Loucy (cell line): ENCODE data around the gene SLC35A4.

ENCODE experiments used
- EZH2phosphoT487 ChIP-seq: fragments of 200-600 bp; IDR thresholded peaks from 2 replicates; pipeline ENCODE4 v1.6.1; 2018; ENCODE audit warnings: antibody characterized with exemption, mild to moderate bottlenecking, moderate library complexity, borderline replicate concordance
- TF ChIP-seq, protein P1 (sequence below): fragments of 200-600 bp; sonication (generic); conservative IDR thresholded peaks from 2 replicates; pipeline ENCODE4 v1.5.1; 2014; ENCODE audit warnings: mild to moderate bottlenecking, antibody characterized with exemption, low read length

DNA sequence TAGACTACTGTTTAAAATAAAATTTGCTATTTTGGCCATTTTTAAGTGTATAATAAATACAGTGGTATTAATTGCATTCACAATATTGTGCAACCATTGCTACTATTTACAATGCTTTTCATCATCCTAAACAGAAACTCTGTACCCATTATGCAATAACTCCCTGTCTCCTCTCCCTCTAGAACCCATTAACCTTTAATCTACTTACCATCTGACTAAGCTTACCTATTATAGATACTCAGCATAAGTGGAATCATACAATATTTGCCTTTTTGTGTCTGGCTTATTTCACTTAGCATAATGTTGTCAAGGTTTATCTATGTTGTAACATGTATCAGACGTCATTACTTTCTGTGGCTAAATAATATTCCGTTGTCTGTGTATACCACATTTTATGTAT, 42.4 kb downstream of the SLC35A4 start:
- TF ChIP-seq, protein P1, sequence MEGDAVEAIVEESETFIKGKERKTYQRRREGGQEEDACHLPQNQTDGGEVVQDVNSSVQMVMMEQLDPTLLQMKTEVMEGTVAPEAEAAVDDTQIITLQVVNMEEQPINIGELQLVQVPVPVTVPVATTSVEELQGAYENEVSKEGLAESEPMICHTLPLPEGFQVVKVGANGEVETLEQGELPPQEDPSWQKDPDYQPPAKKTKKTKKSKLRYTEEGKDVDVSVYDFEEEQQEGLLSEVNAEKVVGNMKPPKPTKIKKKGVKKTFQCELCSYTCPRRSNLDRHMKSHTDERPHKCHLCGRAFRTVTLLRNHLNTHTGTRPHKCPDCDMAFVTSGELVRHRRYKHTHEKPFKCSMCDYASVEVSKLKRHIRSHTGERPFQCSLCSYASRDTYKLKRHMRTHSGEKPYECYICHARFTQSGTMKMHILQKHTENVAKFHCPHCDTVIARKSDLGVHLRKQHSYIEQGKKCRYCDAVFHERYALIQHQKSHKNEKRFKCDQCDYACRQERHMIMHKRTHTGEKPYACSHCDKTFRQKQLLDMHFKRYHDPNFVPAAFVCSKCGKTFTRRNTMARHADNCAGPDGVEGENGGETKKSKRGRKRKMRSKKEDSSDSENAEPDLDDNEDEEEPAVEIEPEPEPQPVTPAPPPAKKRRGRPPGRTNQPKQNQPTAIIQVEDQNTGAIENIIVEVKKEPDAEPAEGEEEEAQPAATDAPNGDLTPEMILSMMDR, result no peak
- TF ChIP-seq EZH2phosphoT487, result no peak
